Measurements from ENCODE around the gene CAMTA1. TPM values are rescaled to one million over a fixed set of nuclear protein-coding genes. Genes with fewer than 3 reads are reported as not detected.

The CAMTA1 gene
- polyA plus RNA-seq, 1 donor (not counting 4 experiments of a cell fraction or from before 2014, with no cell fraction given) = 51.4 TPM

DNA sequence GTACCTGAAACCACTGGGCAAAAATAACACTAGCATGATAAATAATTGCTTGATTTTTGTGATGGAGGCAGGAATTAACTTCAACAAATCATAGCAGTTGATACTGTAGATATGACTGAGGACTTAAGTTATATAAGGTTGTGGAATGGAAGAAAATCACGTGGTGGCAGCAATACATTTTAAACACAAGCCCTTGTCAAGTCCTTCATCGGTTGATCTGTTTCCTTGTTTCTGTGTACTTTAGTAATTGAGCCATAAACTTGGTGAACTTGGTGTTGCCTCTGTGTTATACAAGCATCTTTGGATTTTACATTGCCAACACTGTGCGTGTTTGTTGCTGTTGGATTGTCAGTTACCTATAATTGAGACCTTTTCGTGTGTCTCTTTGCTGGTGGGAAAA, 114.4 kb downstream of the CAMTA1 start:
- no peaks in the 10 kb centered on the region for H3K36me3 ChIP-seq (ENCODE audit: control insufficient read depth in 2 of 2, extremely low read depth in 1 of 2, insufficient read depth in 2 of 2, low read length in 2 of 2)
- no peak overlapping the region for H2AFZ ChIP-seq (ENCODE audit: control insufficient read depth, low read length)
- no peaks in the 10 kb centered on the region for H3K4me1 ChIP-seq (ENCODE audit: control insufficient read depth, extremely low read depth, insufficient read depth, low read length)
- H3K9me3 ChIP-seq (ENCODE audit: control insufficient read depth, low read depth, low read length) = no peaks in the 10 kb centered on the region
- H4K20me1 ChIP-seq (ENCODE audit: control insufficient read depth, extremely low read depth, insufficient read depth, low read length) = no peaks in the 10 kb centered on the region
- no peak overlapping the region for H3K4me3 ChIP-seq (ENCODE audit: control insufficient read depth in 2 of 3, extremely low read depth in 1 of 3, insufficient read depth in 2 of 3, low read depth in 1 of 3, low read length in 3 of 3)
- DNase-seq (ENCODE audit: low read depth, low spot score) = no peak
- no peaks in the 10 kb centered on the region for H3K79me2 ChIP-seq (ENCODE audit: control insufficient read depth, insufficient read depth, low read length)
- no peak overlapping the region for H3K4me2 ChIP-seq (ENCODE audit: control insufficient read depth, extremely low read depth, insufficient read depth, low read depth, low read length)
- no peak overlapping the region for H3K9ac ChIP-seq (ENCODE audit: control insufficient read depth, extremely low read depth, insufficient read depth, low read length)
- no peak for FAIRE-seq
- peaks cover 2% of the 10 kb centered on the region for H3K9me1 ChIP-seq (ENCODE audit: control insufficient read depth, extremely low read depth, insufficient read depth, low read length)
- dilution Hi-C loops (cut with MboI; ENCODE audit: extremely low pct_ligation_motif_present, low sequenced_read_pairs) = no loop called here
- TF ChIP-seq EZH2 (IDR thresholded peaks at IDR 0.05; ENCODE audit: low read length) = no peak
- no peak for TF ChIP-seq CTCF (optimal IDR thresholded peaks at IDR 0.05 in 1 of 3, IDR thresholded peaks at IDR 0.05 in 1 of 3, conservative IDR thresholded peaks at IDR 0.05 in 1 of 3; ENCODE audit: extremely low read depth in 1 of 3, insufficient read depth in 2 of 3, low read length in 3 of 3)
- no peak overlapping the region for H3K27ac ChIP-seq (ENCODE audit: control insufficient read depth, insufficient read depth, low read length)
- H3K27me3 ChIP-seq (ENCODE audit: control insufficient read depth, extremely low read depth, insufficient read depth, low read length) = no peaks in the 10 kb centered on the region

DNA sequence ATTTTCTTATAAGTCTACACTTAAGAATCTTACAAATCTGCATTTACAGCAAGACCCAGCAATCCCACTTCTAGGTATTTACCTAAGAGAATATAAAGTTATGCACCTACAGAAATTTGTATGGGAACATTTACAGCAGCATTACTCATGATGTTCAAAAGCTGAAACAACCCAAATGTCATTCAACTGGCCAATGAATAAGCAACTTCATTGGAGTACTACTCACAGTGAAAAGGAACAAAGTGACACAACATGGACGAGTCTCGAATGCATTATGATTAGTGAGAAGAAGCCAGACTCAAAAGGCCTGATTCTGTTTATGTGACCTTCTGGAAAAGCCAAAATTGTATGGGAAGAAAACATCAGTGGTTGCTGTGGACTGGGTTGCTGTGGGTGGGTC, 116.9 kb downstream of the CAMTA1 start:
- dilution Hi-C loops (cut with MboI; ENCODE audit: extremely low pct_ligation_motif_present, low sequenced_read_pairs) = no loop called here
- H3K9me1 ChIP-seq (ENCODE audit: control insufficient read depth, extremely low read depth, insufficient read depth, low read length) = peaks cover under 1% of the 10 kb centered on the region
- no peaks in the 10 kb centered on the region for H3K9me3 ChIP-seq (ENCODE audit: control insufficient read depth, low read depth, low read length)
- FAIRE-seq (no peak), DNase-seq (ENCODE audit: low read depth, low spot score) (no peak)
- no peak overlapping the region for H3K4me2 ChIP-seq (ENCODE audit: control insufficient read depth, extremely low read depth, insufficient read depth, low read depth, low read length)
- H3K4me1 ChIP-seq (ENCODE audit: control insufficient read depth, extremely low read depth, insufficient read depth, low read length) = no peaks in the 10 kb centered on the region
- H3K36me3 ChIP-seq (ENCODE audit: control insufficient read depth in 2 of 2, extremely low read depth in 1 of 2, insufficient read depth in 2 of 2, low read length in 2 of 2) = no peaks in the 10 kb centered on the region
- no peak overlapping the region for H2AFZ ChIP-seq (ENCODE audit: control insufficient read depth, low read length)
- no peak overlapping the region for H3K9ac ChIP-seq (ENCODE audit: control insufficient read depth, extremely low read depth, insufficient read depth, low read length)
- no peak for TF ChIP-seq EZH2 (IDR thresholded peaks at IDR 0.05; ENCODE audit: low read length)
- no peak for TF ChIP-seq CTCF (optimal IDR thresholded peaks at IDR 0.05 in 1 of 3, IDR thresholded peaks at IDR 0.05 in 1 of 3, conservative IDR thresholded peaks at IDR 0.05 in 1 of 3; ENCODE audit: extremely low read depth in 1 of 3, insufficient read depth in 2 of 3, low read length in 3 of 3)
- H4K20me1 ChIP-seq (ENCODE audit: control insufficient read depth, extremely low read depth, insufficient read depth, low read length) = no peaks in the 10 kb centered on the region
- H3K27ac ChIP-seq (ENCODE audit: control insufficient read depth, insufficient read depth, low read length) = no peak overlapping the region
- peaks cover 1% of the 10 kb centered on the region for H3K27me3 ChIP-seq (ENCODE audit: control insufficient read depth, extremely low read depth, insufficient read depth, low read length)
- H3K79me2 ChIP-seq (ENCODE audit: control insufficient read depth, insufficient read depth, low read length) = no peaks in the 10 kb centered on the region
- no peak overlapping the region for H3K4me3 ChIP-seq (ENCODE audit: control insufficient read depth in 2 of 3, extremely low read depth in 1 of 3, insufficient read depth in 2 of 3, low read depth in 1 of 3, low read length in 3 of 3)

Data from keratinocyte (primary cell).